ENCODE results near the gene CEP78. TPM values are rescaled to one million over a fixed set of nuclear protein-coding genes. Genes with fewer than 3 reads are reported as not detected.

Gene CEP78
- total RNA-seq, 1 experiment from 2014 or later: 38.2 TPM

DNA sequence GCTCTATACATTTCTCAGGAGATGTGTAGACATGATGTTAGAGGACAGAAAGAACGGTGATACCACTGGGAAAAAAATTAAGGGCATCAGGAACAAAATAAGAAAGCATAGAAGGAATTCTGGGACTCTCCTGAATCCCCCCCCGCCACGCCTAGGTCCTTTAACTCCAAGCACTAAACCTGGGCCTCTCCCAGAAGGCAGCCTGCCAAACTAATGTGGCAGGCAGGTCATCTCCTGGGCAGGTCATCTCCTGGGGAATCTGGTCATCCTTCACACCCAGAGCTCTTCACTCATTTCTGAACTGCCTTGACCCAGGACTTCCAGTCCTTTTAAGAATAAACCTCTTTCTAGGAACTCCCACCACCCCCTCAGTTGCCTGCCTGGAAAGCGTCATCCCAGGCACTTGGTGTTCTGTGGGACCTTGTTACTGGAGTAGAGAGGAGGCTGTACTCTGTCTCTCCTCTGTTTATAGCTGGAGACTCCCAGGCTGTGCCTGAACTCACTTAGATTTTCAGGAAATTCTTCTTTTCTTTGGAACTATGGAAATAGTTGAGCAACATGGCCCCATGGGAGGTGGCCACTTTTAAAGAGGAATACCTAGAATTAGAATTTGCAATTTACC, 85.1 kb downstream of the CEP78 start:
- H3K4me1 ChIP-seq (ENCODE audit: low read length): no peaks in the 10 kb centered on the region

DNA sequence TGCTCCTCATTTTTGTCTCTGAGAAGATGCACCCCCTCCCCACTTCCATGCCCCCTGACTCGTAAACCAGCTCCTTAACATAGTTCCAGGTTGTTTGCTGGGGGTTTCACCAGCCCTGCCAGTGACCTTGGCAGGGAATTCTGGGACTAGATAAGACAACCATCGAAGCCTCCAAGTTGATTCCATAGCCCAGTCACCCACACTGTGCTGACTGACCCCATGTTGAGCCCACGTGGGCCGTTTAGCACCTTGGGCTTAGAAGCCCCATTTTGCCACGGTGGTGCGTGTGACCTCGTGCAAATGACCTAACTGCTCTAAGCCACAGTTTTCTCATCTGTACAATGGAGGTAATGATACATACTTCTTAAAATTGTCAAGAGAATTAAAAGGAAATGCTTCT, 85.6 kb downstream of the CEP78 start:
- H3K79me2 ChIP-seq (ENCODE audit: low read length): no peaks in the 10 kb centered on the region
- no peak overlapping the region for H2AFZ ChIP-seq (ENCODE audit: low read length)
- no peaks in the 10 kb centered on the region for H3K4me1 ChIP-seq (ENCODE audit: low read length)
- no peaks in the 10 kb centered on the region for H3K9me3 ChIP-seq (ENCODE audit: low read length)
- H4K20me1 ChIP-seq (ENCODE audit: insufficient read depth, low read depth, low read length): no peaks in the 10 kb centered on the region
- H3K4me2 ChIP-seq (ENCODE audit: low read depth, low read length, poor library complexity, severe bottlenecking): no peak overlapping the region
- peaks cover 63% of the 10 kb centered on the region for H3K36me3 ChIP-seq (ENCODE audit: insufficient read depth, low read length)
- no peak overlapping the region for H3K4me3 ChIP-seq (ENCODE audit: low read length)
- no peak overlapping the region for H3K27ac ChIP-seq (ENCODE audit: low read length)
- H3K27me3 ChIP-seq (ENCODE audit: low read length): no peaks in the 10 kb centered on the region
- no peak overlapping the region for H3K9ac ChIP-seq (ENCODE audit: low read length)
- H3K9me2 ChIP-seq (replicated peaks; ENCODE audit: insufficient read depth, low read length): no peaks in the 10 kb centered on the region
- DNase-seq: no peak

More for the DNA sequence above, 85.1 kb downstream of the CEP78 start:
- H3K36me3 ChIP-seq (ENCODE audit: insufficient read depth, low read length): peaks cover 60% of the 10 kb centered on the region
- no peak overlapping the region for H3K9ac ChIP-seq (ENCODE audit: low read length)
- H3K27ac ChIP-seq (ENCODE audit: low read length): no peak overlapping the region
- no peaks in the 10 kb centered on the region for H3K9me3 ChIP-seq (ENCODE audit: low read length)
- DNase-seq: no peak
- H3K79me2 ChIP-seq (ENCODE audit: low read length): no peaks in the 10 kb centered on the region
- no peak overlapping the region for H3K4me3 ChIP-seq (ENCODE audit: low read length)
- H3K9me2 ChIP-seq (replicated peaks; ENCODE audit: insufficient read depth, low read length): no peaks in the 10 kb centered on the region
- no peak overlapping the region for H3K4me2 ChIP-seq (ENCODE audit: low read depth, low read length, poor library complexity, severe bottlenecking)
- H3K27me3 ChIP-seq (ENCODE audit: low read length): no peaks in the 10 kb centered on the region
- H2AFZ ChIP-seq (ENCODE audit: low read length): no peak overlapping the region
- no peaks in the 10 kb centered on the region for H4K20me1 ChIP-seq (ENCODE audit: insufficient read depth, low read depth, low read length)

DNA sequence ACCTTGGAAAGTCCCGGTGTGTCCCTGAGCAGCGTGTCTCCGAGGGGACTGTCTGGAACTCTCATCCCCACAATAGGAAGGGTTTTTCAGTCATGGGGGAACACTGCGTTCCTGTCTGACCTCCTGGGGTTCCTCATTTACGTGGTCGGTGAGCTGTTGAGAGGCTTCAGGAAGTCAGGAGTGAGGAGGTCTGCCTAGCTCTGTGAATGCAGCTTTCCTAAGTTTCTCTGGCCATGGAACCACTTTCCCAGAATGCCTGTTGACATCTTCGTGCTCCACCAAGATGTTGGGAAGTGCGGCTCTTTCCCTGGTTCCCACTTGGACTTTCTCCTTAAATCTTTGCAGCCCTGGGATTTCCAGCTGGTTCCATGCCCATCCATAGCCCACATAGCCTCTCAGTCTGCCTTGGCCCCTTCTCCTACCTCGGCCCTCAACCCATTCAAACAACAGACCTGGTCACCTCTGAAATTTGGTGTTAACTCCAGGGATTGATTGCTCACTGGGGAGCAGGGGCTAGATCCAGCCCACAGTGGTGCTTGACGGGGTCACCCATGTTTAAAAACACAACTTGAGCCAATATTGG, 88.3 kb downstream of the CEP78 start:
- Histone ChIP-seq H3K79me2 (ENCODE audit: low read length) (no peaks in the 10 kb centered on the region), H3K27me3 (ENCODE audit: low read length) (no peaks in the 10 kb centered on the region), H3K36me3 (ENCODE audit: insufficient read depth, low read length) (peaks cover 52% of the 10 kb centered on the region), H2AFZ (ENCODE audit: low read length) (no peak overlapping the region), H4K20me1 (ENCODE audit: insufficient read depth, low read depth, low read length) (peaks cover 7% of the 10 kb centered on the region; the same call in 1 of the 2 replicates), H3K4me2 (ENCODE audit: low read depth, low read length, poor library complexity, severe bottlenecking) (no peak overlapping the region), H3K9me3 (ENCODE audit: low read length) (no peaks in the 10 kb centered on the region), H3K4me3 (ENCODE audit: low read length) (no peak overlapping the region), H3K27ac (ENCODE audit: low read length) (no peak overlapping the region), H3K4me1 (ENCODE audit: low read length) (no peaks in the 10 kb centered on the region), H3K9me2 (replicated peaks; ENCODE audit: insufficient read depth, low read length) (no peaks in the 10 kb centered on the region), H3K9ac (ENCODE audit: low read length) (no peak overlapping the region)
- DNase-seq: no peak

DNA sequence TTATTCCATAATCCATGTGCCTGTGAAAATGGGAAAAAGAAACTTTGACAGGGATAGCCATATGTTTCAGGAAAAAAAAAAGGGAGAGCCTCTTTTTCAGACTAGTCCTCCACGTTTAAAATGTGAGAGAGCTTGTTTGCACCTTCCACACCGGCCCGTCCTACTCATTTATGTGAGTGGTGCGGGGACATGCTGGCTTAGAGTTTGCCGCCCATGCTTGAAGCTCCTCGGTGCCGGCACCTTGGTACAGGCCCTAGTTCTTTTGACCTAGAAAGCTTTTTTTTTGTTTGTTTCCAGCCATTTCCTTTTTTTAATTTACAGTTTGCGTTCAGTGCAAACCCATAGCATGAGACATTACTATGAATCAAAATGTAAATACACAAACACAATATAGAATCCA, 88.8 kb downstream of the CEP78 start:
- Histone ChIP-seq H3K9me2 (replicated peaks; ENCODE audit: insufficient read depth, low read length) (no peaks in the 10 kb centered on the region), H3K4me1 (ENCODE audit: low read length) (no peaks in the 10 kb centered on the region), H2AFZ (ENCODE audit: low read length) (no peak overlapping the region), H3K9me3 (ENCODE audit: low read length) (no peaks in the 10 kb centered on the region), H3K9ac (ENCODE audit: low read length) (no peak overlapping the region), H4K20me1 (ENCODE audit: insufficient read depth, low read depth, low read length) (peaks cover 7% of the 10 kb centered on the region; the same call in 1 of the 2 replicates), H3K4me2 (ENCODE audit: low read depth, low read length, poor library complexity, severe bottlenecking) (no peak overlapping the region), H3K79me2 (ENCODE audit: low read length) (no peaks in the 10 kb centered on the region), H3K36me3 (ENCODE audit: insufficient read depth, low read length) (peaks cover 47% of the 10 kb centered on the region), H3K27me3 (ENCODE audit: low read length) (no peaks in the 10 kb centered on the region), H3K27ac (ENCODE audit: low read length) (no peak overlapping the region), H3K4me3 (ENCODE audit: low read length) (no peak overlapping the region)
- no peak for DNase-seq

DNA sequence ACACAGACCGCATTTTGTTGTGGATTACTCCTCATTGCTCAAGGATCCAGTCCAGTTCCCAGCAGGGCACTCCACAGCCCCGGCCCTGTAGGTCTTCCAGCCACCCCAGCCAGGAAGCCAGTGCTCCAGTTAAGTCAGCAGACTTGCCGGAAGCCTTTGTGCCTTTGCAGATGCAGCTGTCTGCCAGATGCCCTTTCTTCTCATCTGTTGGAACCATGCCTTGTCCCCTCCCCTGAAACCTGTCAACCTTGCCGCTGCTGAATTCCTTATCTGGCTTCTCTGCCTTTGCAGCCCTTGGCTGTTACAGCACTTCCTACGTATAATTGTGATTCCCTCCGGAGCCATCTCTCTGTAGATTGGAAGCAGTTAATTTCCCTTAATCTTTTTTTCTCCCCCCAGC, 89.5 kb downstream of the CEP78 start:
- no peak overlapping the region for H3K27ac ChIP-seq (ENCODE audit: low read length)
- no peak overlapping the region for H3K4me2 ChIP-seq (ENCODE audit: low read depth, low read length, poor library complexity, severe bottlenecking)
- DNase-seq: no peak
- H3K36me3 ChIP-seq (ENCODE audit: insufficient read depth, low read length): peaks cover 41% of the 10 kb centered on the region
- H2AFZ ChIP-seq (ENCODE audit: low read length): no peak overlapping the region
- H3K9me2 ChIP-seq (replicated peaks; ENCODE audit: insufficient read depth, low read length): no peaks in the 10 kb centered on the region
- no peak overlapping the region for H3K9ac ChIP-seq (ENCODE audit: low read length)
- H3K9me3 ChIP-seq (ENCODE audit: low read length): no peaks in the 10 kb centered on the region
- no peak overlapping the region for H3K4me3 ChIP-seq (ENCODE audit: low read length)
- no peaks in the 10 kb centered on the region for H3K79me2 ChIP-seq (ENCODE audit: low read length)
- H3K4me1 ChIP-seq (ENCODE audit: low read length): no peaks in the 10 kb centered on the region
- H4K20me1 ChIP-seq (ENCODE audit: insufficient read depth, low read depth, low read length): peaks cover 7% of the 10 kb centered on the region; the same call in 1 of the 2 replicates
- no peaks in the 10 kb centered on the region for H3K27me3 ChIP-seq (ENCODE audit: low read length)

DNA sequence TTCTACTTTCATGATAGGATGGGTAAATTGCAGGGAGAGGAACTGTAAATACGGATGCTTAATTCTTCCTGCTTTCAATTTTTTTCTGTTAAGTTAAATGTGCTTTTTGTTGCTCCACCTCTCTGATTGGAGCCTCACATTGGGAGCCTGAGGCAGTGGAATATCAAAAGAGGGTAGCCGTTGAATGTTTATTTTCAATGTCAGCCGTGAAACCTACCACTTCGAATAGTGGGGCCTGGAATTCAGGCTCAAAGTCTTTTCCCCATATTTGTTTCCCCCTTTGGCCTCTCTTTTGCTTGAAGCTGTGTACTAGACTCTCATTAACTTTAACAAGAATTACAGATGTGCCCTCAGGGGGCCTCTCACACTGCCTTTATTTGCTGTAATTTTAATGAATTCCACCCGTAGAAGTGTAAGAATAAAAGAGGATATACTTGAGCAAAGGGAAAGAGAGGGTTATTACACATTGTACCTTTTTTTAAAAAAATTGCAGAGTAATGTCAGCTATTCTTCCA, 90.0 kb downstream of the CEP78 start:
- Histone ChIP-seq H3K9me3 (ENCODE audit: low read length) (no peaks in the 10 kb centered on the region), H3K9ac (ENCODE audit: low read length) (no peak overlapping the region), H3K36me3 (ENCODE audit: insufficient read depth, low read length) (peaks cover 41% of the 10 kb centered on the region), H3K9me2 (replicated peaks; ENCODE audit: insufficient read depth, low read length) (no peaks in the 10 kb centered on the region), H2AFZ (ENCODE audit: low read length) (no peak overlapping the region), H3K27ac (ENCODE audit: low read length) (no peak overlapping the region), H3K4me2 (ENCODE audit: low read depth, low read length, poor library complexity, severe bottlenecking) (no peak overlapping the region), H3K4me3 (ENCODE audit: low read length) (no peak overlapping the region), H3K27me3 (ENCODE audit: low read length) (no peaks in the 10 kb centered on the region), H3K4me1 (ENCODE audit: low read length) (no peaks in the 10 kb centered on the region), H3K79me2 (ENCODE audit: low read length) (no peaks in the 10 kb centered on the region), H4K20me1 (ENCODE audit: insufficient read depth, low read depth, low read length) (peaks cover 7% of the 10 kb centered on the region; the same call in 1 of the 2 replicates)
- no peak for DNase-seq

DNA sequence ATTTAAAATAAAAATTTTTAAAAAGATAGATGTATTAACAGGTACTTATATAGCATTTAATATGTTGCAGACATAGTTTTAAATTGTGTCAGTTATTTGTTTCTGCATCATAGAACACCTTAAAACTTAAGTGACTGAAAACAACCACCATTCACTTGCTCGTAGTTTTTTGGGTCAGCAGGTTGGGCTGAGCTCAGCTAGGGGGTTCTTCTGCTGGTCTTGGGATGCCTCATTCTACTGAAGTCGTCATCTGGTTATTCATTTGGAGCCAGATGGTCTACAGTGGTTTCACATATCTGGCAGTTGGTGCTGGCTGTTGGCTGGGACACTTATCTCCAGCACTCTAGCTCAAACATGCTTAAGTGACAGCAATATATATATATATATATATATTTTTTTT, 90.7 kb downstream of the CEP78 start:
- H2AFZ ChIP-seq (ENCODE audit: low read length): no peak overlapping the region
- no peak overlapping the region for H3K9ac ChIP-seq (ENCODE audit: low read length)
- no peaks in the 10 kb centered on the region for H3K79me2 ChIP-seq (ENCODE audit: low read length)
- peaks cover 7% of the 10 kb centered on the region; the same call in 1 of the 2 replicates for H4K20me1 ChIP-seq (ENCODE audit: insufficient read depth, low read depth, low read length)
- no peak overlapping the region for H3K4me2 ChIP-seq (ENCODE audit: low read depth, low read length, poor library complexity, severe bottlenecking)
- H3K27ac ChIP-seq (ENCODE audit: low read length): no peak overlapping the region
- no peaks in the 10 kb centered on the region for H3K9me3 ChIP-seq (ENCODE audit: low read length)
- no peak for DNase-seq
- no peaks in the 10 kb centered on the region for H3K4me1 ChIP-seq (ENCODE audit: low read length)
- H3K27me3 ChIP-seq (ENCODE audit: low read length): no peaks in the 10 kb centered on the region
- peaks cover 35% of the 10 kb centered on the region for H3K36me3 ChIP-seq (ENCODE audit: insufficient read depth, low read length)
- no peaks in the 10 kb centered on the region for H3K9me2 ChIP-seq (replicated peaks; ENCODE audit: insufficient read depth, low read length)
- no peak overlapping the region for H3K4me3 ChIP-seq (ENCODE audit: low read length)
